GM23248 (cell line): ENCODE data around the gene HAUS2. TPM values are rescaled to one million over a fixed set of nuclear protein-coding genes. Genes with fewer than 3 reads are reported as not detected.

Experiments used
- DNase-seq: peaks from one replicate; pipeline ENCODE4 v3.0.0-alpha.2; 2015
- H2AFZ ChIP-seq: fragments of 200-600 bp; sonication (generic); 2 replicates; pipeline ENCODE4 v1.6.1; 2016; ENCODE audit warnings: antibody characterized with exemption
- H3F3A ChIP-seq: fragments of 200-600 bp; sonication (generic); 2 replicates; pipeline ENCODE4 v1.6.1; 2016; ENCODE audit warnings: mild to moderate bottlenecking, antibody characterized with exemption, mixed run types; ENCODE audit not compliant: insufficient read depth
- H3K27ac ChIP-seq: fragments of 200-600 bp; sonication (generic); 2 replicates; pipeline ENCODE4 v1.5.1; 2016; ENCODE audit warnings: mild to moderate bottlenecking
- H3K27me3 ChIP-seq: fragments of 200-600 bp; sonication (generic); replicated peaks from 2 replicates; pipeline ENCODE4 v1.6.1; 2016; ENCODE audit warnings: mild to moderate bottlenecking; ENCODE audit not compliant: insufficient read depth
- H3K36me3 ChIP-seq: fragments of 200-600 bp; sonication (generic); 2 replicates; pipeline ENCODE4 v1.6.1; 2016; ENCODE audit warnings: low read depth, mild to moderate bottlenecking
- H3K4me1 ChIP-seq: fragments of 200-600 bp; sonication (generic); 2 replicates; pipeline ENCODE4 v1.6.1; 2016; ENCODE audit warnings: mild to moderate bottlenecking; ENCODE audit not compliant: insufficient read depth
- H3K4me2 ChIP-seq: fragments of 200-600 bp; sonication (generic); one replicate; pipeline ENCODE4 v1.6.1; 2016; ENCODE audit warnings: mild to moderate bottlenecking; ENCODE audit not compliant: unreplicated experiment
- H3K4me3 ChIP-seq: fragments of 200-600 bp; sonication (generic); 2 replicates; pipeline ENCODE4 v1.5.1; 2016; ENCODE audit warnings: mild to moderate bottlenecking
- H3K79me2 ChIP-seq: fragments of 200-600 bp; sonication (generic); 2 replicates; pipeline ENCODE4 v1.6.1; 2016; ENCODE audit warnings: mild to moderate bottlenecking; ENCODE audit not compliant: insufficient read depth
- H3K9ac ChIP-seq: fragments of 200-600 bp; sonication (generic); 2 replicates; pipeline ENCODE4 v1.6.1; 2016; ENCODE audit warnings: mild to moderate bottlenecking
- H3K9me2 ChIP-seq: fragments of 200-600 bp; sonication (generic); 2 replicates; pipeline ENCODE4 v1.6.1; 2016; ENCODE audit warnings: mixed run types, mild to moderate bottlenecking, moderate library complexity; ENCODE audit not compliant: insufficient read depth
- H3K9me3 ChIP-seq: fragments of 200-600 bp; sonication (generic); one replicate; pipeline ENCODE4 v1.6.1; 2017; ENCODE audit warnings: low read depth
- H4K20me1 ChIP-seq: fragments of 200-600 bp; sonication (generic); 2 replicates; pipeline ENCODE4 v1.6.0; 2016; ENCODE audit not compliant: insufficient read depth
- EZH2 ChIP-seq: fragments of 200-600 bp; sonication (generic); IDR thresholded peaks from 2 replicates; pipeline ENCODE4 v1.6.1; 2018; ENCODE audit warnings: antibody characterized with exemption, mild to moderate bottlenecking; ENCODE audit not compliant: insufficient read depth, poor library complexity, severe bottlenecking
- EZH2phosphoT487 ChIP-seq: fragments of 200-600 bp; sonication (generic); IDR thresholded peaks from 2 replicates; pipeline ENCODE4 v1.6.1; 2018; ENCODE audit warnings: antibody characterized with exemption, moderate library complexity, mild to moderate bottlenecking, low read depth; ENCODE audit not compliant: insufficient read depth
- WGBS, 2 experiments: methylation state at CpG; one replicate each; pipeline ENCODE4 v1.1.6; 2015 to 2017; ENCODE audit warnings: low lambda C conversion rate in 2 of 2, low coverage in 1 of 2; ENCODE audit errors: missing lambda C conversion rate in 2 of 2; 5-methylcytosine and 5-hydroxymethylcytosine counted together
- in situ Hi-C: fragments of 300-500 bp; cut with MboI; formaldehyde crosslinking; loops from 2 replicates; pipeline ENCODE4 v1.15.0; 2020
- polyA plus RNA-seq: library from polyadenylated mRNA; unstranded; fragments of >200 nt; fragmentation: Nextera tagmentation; extraction: Ambion mirVana; gene quantifications from 2 replicates; pipeline ENCODE4 v1.2.1, GENCODE V29; 2016
- total RNA-seq: library from RNA; depleted of rRNA; stranded (reverse); fragments of >200 nt; shearing (Covaris generic); gene quantifications from 2 replicates; pipeline ENCODE4 v1.2.3, GENCODE V29; 2014

Gene HAUS2
- total and polyA plus RNA-seq, 2 experiments from 2014 or later = 22.1 to 41.9 TPM

DNA sequence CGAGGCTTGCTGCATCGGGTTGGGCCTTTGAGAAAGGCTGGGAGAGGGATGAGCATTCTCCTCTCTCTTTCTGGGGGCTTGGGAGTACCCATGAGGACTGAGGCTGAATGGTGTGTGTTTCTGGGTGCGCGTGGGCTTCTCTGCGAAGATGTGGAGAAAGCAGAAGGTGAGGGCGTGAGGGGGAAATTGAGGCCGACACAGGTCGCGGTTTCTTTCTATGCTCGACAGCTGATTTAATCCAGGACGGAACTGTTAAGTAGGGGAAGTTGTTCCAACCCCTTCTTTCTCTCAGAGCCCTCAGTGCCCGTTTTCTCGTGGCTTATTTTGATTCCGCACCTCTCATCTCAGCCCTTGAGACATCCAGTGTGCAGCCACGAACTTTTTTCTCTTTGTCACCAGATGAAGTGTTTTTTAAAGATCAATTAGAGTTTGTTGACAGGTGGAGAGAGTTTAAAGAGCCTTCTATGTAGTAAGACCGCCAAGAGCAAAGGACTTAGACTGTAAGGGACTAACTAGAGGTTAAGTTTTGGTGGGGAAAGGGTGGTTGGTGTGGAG, 27.5 kb downstream of the HAUS2 start:
- Histone ChIP-seq H3K9me2 (no peaks in the 10 kb centered on the region), H3K9me3 (no peaks in the 10 kb centered on the region), H3K9ac (peak overlapping the region; percentile 73), H3K4me1 (peaks cover 16% of the 10 kb centered on the region), H4K20me1 (no peaks in the 10 kb centered on the region), H3K36me3 (no peaks in the 10 kb centered on the region), H3F3A (peaks cover 22% of the 10 kb centered on the region), H3K4me2 (peak overlapping the region; percentile 61), H3K79me2 (no peaks in the 10 kb centered on the region; the same call in 1 of the 2 replicates), H3K27me3 (no peaks in the 10 kb centered on the region), H3K4me3 (peak overlapping the region; percentile 73), H3K27ac (no peak overlapping the region), H2AFZ (peak overlapping the region; percentile 82)
- no peak for TF ChIP-seq EZH2phosphoT487
- no peak for TF ChIP-seq EZH2
- in situ Hi-C loops = no loop called here
- DNase-seq = no peak
- 10% methylated on average over 16 of the region's 16 CpGs for WGBS, 2 experiments

DNA sequence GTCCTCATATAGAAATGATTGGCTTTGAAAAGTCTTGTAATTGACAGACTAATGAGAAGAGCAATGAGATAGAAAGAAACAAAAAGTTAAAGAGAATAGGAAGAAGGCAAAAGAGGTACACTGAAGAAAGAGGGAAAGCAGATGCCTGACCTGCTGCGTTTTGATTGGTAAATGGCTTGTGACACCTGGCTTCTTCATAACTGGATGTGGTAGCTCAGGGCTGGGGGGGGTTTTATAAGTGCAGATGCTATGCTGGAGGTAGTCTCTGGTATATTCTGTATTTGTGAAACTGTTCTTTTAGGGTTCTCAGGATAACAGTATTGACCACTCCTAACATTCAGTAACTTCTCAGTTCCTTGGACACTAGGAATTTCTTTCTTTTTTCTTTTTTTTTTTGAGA, 28.1 kb downstream of the HAUS2 start:
- no peak overlapping the region for H2AFZ ChIP-seq
- in situ Hi-C loops = no loop called here
- no peaks in the 10 kb centered on the region for H4K20me1 ChIP-seq
- peak overlapping the region; percentile 73; the same call in 1 of the 2 replicates for H3K4me3 ChIP-seq
- TF ChIP-seq EZH2 (no peak), EZH2phosphoT487 (no peak)
- peaks cover 24% of the 10 kb centered on the region for H3F3A ChIP-seq
- no peaks in the 10 kb centered on the region; the same call in 1 of the 2 replicates for H3K79me2 ChIP-seq
- no peak overlapping the region for H3K9ac ChIP-seq
- no peak for DNase-seq
- H3K27ac ChIP-seq = no peak overlapping the region
- no peaks in the 10 kb centered on the region for H3K27me3 ChIP-seq
- H3K36me3 ChIP-seq = no peaks in the 10 kb centered on the region
- no peaks in the 10 kb centered on the region for H3K9me2 ChIP-seq
- H3K4me1 ChIP-seq = peaks cover 19% of the 10 kb centered on the region
- no peak overlapping the region for H3K4me2 ChIP-seq
- WGBS, 2 experiments = 84 to 95% methylated on average over 1 of the region's 1 CpG
- no peaks in the 10 kb centered on the region for H3K9me3 ChIP-seq

DNA sequence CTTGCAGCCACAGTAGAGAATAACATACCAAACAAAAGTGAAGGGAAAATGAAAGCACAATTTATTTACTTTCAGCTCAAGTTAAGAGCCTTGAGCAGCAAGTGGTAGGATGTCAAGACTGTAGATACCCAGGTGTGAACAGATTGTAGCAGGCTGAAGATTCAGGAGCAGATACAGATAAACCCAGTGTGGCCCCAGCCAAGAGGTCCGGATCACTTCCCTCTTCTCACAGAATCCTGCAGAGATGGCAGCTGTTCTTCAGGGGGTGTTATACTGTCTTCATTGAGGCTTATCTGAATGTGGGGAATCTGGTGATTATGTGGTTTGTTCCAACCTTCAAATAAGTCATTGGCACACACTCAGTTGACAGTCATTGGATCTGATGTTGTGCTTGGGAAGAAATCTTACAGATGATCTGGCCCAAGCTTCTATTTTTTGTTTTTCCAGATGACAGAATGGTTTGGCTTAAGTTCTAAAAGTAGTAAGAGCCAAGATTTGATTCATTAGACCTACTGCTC, 28.9 kb downstream of the HAUS2 start:
- no peaks in the 10 kb centered on the region for H4K20me1 ChIP-seq
- no peaks in the 10 kb centered on the region for H3K27me3 ChIP-seq
- H3K36me3 ChIP-seq = no peaks in the 10 kb centered on the region
- H2AFZ ChIP-seq = no peak overlapping the region
- H3K4me2 ChIP-seq = peak overlapping the region; percentile 33
- in situ Hi-C loops = no loop called here
- no peaks in the 10 kb centered on the region for H3K9me3 ChIP-seq
- no peaks in the 10 kb centered on the region for H3K9me2 ChIP-seq
- H3K9ac ChIP-seq = no peak overlapping the region
- peaks cover 22% of the 10 kb centered on the region for H3K4me1 ChIP-seq
- no peak for TF ChIP-seq EZH2phosphoT487
- no peak for TF ChIP-seq EZH2
- no peaks in the 10 kb centered on the region; the same call in none of the 2 replicates for H3K79me2 ChIP-seq
- DNase-seq = peak; percentile 78
- peaks cover 26% of the 10 kb centered on the region for H3F3A ChIP-seq
- H3K4me3 ChIP-seq = peak overlapping the region; percentile 22; the same call in 1 of the 2 replicates
- 5 to 11% methylated on average over 1 of the region's 1 CpG for WGBS, 2 experiments
- peak overlapping the region; percentile 27; the same call in 1 of the 2 replicates for H3K27ac ChIP-seq

DNA sequence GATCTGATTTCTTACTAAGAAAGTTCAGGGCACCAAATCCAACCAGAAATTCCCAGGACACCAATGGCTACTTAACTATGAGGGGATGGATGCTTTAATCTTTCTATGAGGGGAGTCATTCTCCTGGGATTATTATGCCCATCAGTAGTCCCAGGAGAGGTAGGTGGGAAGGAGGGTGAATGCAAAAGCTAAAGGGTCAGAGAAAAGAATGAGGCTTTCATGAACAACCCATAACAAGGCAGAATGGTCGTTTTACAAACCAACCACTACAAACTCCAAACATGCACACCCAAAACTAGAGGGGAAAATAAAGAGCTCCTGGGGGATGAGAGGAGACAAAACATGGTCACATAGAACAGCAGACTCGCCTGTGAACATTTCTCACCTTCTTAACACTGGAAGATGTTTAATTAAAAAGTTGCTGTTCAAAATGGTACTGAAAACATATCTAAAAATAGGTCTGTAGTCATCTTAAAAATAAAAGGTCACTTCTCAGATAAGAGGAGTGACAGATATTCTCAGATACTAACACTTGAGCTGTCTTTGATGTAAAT, 30.4 kb downstream of the HAUS2 start:
- 93 to 98% methylated on average over 2 of the region's 2 CpGs for WGBS, 2 experiments

More for the DNA sequence above, 30.4 kb downstream of the HAUS2 start:
- Histone ChIP-seq H3K79me2 (no peaks in the 10 kb centered on the region; the same call in none of the 2 replicates), H3K9me2 (no peaks in the 10 kb centered on the region), H3K27ac (no peak overlapping the region), H3K9me3 (no peaks in the 10 kb centered on the region), H2AFZ (no peak overlapping the region), H3K9ac (no peak overlapping the region), H3K4me3 (no peak overlapping the region), H3F3A (peaks cover 25% of the 10 kb centered on the region), H3K4me1 (peaks cover 23% of the 10 kb centered on the region), H3K36me3 (no peaks in the 10 kb centered on the region), H3K27me3 (no peaks in the 10 kb centered on the region), H4K20me1 (no peaks in the 10 kb centered on the region), H3K4me2 (no peak overlapping the region)
- no peak for TF ChIP-seq EZH2
- in situ Hi-C loops = no loop called here
- no peak for DNase-seq
